ENCODE results near the gene SIK2. TPM values are rescaled to one million over a fixed set of nuclear protein-coding genes. Genes with fewer than 3 reads are reported as not detected.
A peak's percentile ranks its signal among the peaks of the same experiment; 100 is the strongest.

The SIK2 gene
- polyA plus RNA-seq, 3 donors, result 20.5 to 30.8 (median 22.2) TPM

DNA sequence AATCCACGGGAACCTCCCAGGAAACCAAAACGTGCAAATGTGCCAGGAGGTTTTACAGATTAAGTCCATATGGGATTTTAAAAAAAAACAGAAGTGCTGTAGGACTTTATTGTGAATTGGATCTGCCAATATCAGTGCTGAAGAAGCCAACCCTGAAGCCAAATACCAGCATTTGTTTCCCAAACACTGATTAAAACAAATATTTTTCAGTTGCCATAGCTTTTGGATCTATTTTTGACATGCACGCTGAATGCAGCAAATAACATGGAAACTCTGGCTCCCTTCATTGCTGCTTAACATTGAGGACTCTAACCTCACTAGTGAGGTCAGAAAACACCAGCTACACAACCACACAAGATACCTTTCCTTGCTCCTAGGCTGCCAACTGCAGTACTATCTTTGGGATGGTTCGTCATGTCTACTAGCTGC lies 28.4 kb upstream of the SIK2 start:
- DNase-seq (ENCODE audit: extremely low read depth in 1 of 11, low read depth in 9 of 11, low spot score in 4 of 11), result no peak

DNA sequence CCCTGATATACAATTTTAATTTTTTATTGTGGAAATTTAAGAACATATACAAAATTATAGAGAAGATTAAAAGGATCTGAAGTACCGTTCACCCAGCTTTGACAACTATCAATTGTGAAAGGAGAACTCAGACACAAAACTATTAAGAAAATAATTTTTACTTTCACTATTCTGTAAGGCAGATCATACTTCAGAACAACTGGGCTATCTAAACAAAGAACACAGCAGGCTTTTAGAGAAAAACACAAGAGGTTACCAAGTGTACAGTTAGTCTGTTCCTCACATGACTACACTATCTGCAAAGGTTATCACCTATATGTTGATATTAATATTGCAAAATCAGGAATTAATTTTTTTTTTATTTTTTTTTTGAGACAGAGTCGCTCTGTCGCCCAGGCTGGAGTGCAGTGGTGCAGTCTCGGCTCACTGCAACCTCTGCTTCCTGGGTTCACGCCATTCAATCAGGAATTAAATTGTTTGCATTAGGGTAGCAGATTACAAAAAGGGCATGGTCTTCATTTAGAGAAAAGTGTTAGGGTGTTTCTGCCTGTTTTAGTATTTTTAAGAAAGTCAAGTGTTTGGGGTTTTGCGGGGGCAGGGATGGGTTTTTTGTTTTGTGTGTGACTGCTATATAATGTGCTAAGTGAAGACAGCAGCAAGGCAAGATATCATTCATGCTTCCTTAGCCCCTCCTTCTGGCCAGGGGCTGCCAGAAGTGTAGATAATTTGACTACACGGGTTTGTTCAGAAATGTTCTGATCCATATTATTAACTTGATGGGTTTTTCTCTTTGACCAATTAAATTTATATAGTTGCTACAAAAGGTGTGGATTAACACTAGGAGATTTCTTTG lies 27.6 kb upstream of the SIK2 start:
- DNase-seq (ENCODE audit: extremely low read depth in 1 of 11, low read depth in 9 of 11, low spot score in 4 of 11), result no peak

DNA sequence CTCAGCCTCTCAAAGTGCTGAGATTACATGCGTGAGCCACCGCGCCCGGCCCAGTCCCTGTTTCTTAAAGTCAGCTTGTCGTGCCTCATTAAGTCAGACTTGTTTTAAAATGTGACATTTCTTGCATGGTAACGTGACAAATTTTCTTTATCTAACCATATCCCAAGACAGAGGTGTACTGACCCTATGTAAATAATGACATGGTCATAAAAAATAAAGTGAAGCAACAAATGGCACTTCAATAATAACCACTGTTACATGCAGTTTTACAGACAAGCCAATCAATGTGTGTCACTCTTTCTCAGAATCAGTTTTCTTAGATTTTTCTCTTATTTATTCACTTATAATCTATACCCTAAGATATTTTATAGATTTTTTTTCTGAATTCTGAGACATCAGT lies 26.5 kb upstream of the SIK2 start:
- DNase-seq (ENCODE audit: extremely low read depth in 1 of 11, low read depth in 9 of 11, low spot score in 4 of 11), result no peak

DNA sequence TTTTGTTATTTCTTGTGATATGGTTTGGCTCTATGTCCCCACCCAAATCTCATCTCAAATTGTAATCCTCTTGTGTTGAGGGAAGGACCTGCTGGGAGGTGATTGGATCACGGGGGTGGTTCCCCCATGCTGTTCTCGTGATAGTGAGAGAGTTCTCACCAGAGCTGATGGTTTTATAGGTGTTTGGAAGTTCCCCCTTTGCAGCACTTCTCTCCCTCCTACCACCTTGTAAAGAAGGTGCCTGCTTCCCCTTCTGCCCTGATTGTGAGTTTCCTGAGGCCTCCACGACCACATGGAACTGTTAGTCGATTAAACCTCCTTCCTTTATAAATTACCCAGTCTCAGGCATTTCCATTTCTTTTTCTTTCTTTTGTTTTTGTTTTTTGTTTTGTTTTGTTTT lies 24.4 kb upstream of the SIK2 start:
- no peak for DNase-seq (ENCODE audit: extremely low read depth in 1 of 11, low read depth in 9 of 11, low spot score in 4 of 11)

DNA sequence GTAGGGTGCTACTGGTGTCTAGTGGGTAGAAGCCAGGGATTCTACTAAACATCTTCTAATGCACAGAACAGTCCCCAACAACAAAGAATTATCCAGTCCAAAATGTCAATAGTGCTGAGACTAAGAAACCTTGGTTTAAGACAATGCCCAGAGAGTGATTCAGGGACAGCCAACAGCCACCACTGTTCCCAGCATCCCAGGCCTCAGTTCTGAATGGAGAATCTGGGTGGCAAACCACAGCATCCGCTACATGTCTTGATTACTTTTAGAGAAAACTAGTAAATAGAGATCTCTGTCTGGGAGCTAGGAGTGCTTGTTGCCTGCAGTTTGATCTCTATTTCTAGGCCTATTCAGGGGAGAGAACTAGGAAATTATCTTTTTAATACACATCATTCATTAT lies 20.9 kb upstream of the SIK2 start:
- DNase-seq (ENCODE audit: extremely low read depth in 1 of 11, low read depth in 9 of 11, low spot score in 4 of 11), result no peak

DNA sequence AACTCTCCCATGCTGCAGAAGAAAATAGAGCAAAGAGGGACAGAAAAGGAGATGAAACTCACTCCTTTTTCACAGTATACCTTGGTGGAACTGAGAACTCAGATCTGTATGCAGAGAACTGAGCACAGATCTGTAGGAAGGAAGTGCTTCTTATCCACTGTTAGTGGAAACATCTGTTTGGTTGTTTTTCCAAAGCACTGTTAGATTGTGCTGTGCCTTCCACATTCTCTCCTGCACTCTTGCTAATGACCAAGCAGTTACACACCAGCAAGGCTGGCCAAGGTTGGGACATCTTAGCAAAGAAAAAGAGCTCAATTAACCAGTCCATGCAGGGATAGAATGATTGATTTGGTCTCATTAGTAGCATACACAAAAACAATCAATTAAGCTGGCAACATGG lies 20.1 kb upstream of the SIK2 start:
- DNase-seq (ENCODE audit: extremely low read depth in 1 of 11, low read depth in 9 of 11, low spot score in 4 of 11), result no peak

DNA sequence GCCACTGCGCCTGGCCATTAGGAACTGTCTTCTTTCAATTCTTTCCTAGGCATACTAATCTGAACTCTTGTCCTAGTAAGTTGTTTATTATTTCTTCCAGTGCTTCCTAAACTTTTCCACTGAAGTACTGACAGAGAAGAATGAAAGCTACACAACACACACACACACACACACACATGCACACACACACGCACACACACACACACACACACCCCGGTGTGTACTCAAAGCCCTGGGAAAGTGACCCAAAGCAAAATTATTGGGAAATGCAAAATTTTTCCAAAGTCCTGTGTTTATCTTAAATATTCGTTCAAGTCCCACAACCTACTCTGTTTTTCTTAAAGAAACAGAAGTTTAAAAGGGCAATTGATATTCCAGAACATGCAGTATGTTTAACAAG lies 19.4 kb upstream of the SIK2 start:
- no peak for DNase-seq (ENCODE audit: extremely low read depth in 1 of 11, low read depth in 9 of 11, low spot score in 4 of 11)

DNA sequence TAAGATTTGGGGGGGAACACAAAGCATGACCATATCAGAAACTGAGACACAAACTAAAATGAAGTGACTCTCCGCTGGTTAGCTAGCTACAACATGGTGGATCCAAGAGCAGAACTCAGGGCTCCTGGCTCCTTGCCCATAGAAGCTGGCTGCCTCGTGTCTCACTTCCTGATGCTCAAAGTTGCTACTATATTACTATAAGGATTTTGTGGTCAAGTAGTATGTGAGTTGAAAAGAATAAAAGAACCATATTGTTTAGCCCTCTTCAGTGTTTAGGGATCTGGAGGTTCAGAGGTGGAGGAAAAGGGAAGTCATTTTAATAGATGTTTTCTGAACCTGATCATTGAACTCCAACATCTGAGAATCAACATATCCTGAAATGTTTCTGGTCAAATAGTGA lies 16.9 kb upstream of the SIK2 start:
- no peak for DNase-seq (ENCODE audit: extremely low read depth in 1 of 11, low read depth in 9 of 11, low spot score in 4 of 11)

DNA sequence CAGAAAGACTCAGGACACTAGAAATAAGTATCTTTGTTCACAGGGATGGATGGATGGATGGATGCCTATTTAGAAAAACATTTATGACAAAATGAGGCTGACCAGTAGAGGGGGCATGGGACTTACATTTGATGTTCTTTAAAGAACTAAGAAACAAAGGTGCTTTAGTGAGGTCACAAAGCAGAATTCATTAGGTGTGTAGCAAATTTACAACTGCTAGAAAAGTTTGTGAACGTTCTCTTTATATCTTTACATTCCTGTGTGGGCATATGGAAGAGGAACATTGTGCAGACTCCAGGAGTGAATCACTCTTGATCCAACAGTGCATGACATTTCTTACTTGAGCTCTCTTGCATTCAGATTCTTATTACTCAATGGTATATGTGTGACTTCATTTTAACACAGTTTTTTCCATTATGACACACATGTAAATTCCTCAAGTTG lies 15.8 kb upstream of the SIK2 start:
- DNase-seq (ENCODE audit: extremely low read depth in 1 of 11, low read depth in 9 of 11, low spot score in 4 of 11), result peak in 4 of 11 donors; percentile 23 to 46 (median 30)

DNA sequence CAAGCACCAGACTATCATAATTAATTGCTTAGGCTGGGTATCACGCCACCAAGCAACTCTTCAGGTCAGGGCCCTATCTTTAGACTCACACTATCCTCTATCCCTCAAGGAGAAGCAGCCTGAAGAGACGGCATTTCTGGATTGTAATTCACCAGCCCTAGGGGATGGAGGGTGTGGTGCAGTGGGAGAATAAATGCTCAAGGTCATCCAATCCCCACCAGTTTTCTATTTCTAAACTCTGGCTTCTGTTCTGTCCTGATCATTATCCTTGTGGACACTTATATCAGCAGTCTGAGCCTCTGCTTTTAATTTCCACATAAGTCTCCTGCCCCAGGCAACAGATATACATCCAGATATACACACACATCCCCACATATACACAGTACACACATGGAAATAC lies 13.1 kb upstream of the SIK2 start:
- no peak for DNase-seq (ENCODE audit: extremely low read depth in 1 of 11, low read depth in 9 of 11, low spot score in 4 of 11)

DNA sequence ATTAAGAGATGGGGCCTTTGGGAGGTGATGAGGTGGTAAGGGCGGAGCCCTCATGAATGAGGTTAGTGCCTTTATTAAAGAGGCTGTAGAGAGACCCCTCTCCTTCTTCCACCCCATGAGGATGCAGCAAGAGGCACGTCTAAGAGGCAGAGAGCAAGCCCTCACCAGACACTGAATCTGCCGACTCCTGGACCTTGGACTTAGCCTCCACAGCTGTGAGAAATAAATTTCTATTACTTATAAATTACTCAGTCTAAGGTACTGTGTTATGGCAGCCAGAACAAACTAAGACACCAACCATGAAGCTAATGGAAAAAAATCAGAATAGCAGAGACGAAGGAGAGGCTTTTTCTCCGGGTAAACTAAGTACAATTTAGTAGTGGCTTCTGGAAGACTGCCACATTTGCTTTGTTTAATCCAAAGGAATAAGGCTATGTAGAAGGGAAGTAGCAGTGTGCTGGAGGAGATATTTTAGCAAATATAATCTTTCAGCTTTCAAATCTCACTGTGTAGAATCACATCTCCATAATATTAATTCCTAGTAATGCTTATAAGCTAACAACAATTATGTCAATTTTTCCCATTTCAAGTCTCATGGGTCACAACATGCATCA lies 12.3 kb upstream of the SIK2 start:
- no peak for DNase-seq (ENCODE audit: extremely low read depth in 1 of 11, low read depth in 9 of 11, low spot score in 4 of 11)

DNA sequence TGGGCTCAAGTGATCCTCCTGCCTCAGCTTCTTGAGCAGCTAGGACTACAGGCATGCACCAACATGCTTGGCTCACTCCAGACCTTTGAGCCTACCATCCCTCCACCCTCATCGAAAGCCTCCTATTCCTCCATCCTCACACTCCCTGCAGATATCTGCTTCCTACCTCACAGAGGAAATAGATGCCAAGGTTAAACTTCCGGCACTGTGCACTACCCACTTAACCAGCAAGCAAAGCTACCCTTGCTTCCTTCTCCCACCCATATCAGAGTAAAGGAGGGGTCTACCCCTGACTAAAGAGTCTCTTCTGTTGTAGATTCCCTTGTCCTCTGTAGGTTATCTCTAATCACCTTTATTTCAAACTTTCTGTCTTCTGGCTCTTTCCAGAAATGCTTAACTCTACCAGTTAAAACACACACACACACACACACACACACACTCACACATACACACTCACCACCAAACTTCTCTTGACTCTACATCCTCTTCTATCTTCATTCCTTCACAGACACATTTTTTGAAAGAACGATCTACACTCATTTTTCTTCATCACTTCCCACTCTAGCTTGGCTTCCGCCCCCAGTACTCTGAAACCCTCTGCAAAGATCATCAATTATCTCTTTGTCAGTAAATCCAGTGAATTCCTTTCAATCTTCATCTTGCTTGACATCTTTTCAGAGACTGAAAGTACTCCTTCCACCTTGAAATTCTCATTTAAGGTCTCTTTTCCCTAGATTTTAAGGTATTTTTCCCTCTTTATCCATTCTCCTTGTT lies 10.9 kb upstream of the SIK2 start:
- DNase-seq (ENCODE audit: extremely low read depth in 1 of 11, low read depth in 9 of 11, low spot score in 4 of 11), result no peak

DNA sequence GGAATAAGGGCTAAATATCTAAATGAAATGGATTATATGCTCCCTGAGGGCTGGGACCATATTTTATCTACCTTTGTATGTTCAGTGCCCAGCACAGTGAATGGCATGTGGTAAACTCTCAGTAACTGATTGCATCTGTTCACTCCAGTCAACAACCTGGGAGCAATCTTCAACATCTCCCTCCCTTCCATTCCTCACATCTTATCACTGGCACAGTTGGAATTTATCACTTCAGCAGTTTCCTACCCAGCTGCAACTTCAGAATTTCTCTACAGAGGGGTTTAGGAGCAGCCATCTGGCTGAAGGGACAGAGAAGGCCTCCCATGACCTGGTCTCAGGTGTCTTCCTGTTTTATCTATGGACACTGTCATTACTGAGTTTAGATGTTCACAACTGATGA lies 9.8 kb upstream of the SIK2 start:
- DNase-seq (ENCODE audit: extremely low read depth in 1 of 11, low read depth in 9 of 11, low spot score in 4 of 11), result no peak

DNA sequence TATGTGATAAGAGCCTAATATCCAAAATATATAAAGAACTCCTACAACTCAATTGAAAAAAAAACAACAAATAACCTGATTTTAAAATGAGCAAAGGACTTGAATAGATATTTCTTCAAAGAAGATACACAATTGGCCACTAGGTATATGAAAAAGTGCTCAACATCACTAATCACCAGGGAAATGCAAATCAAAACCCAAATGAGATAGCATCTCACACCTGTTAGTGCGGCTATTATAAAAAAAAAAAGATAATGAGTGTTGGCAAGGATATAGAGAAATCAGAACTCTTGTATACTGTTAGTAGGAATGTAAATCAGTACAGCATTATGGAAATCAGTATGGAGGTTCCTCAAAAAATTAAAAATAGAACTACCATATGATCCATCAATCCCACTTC lies 5.9 kb upstream of the SIK2 start:
- no peak for DNase-seq (ENCODE audit: extremely low read depth in 1 of 11, low read depth in 9 of 11, low spot score in 4 of 11)

DNA sequence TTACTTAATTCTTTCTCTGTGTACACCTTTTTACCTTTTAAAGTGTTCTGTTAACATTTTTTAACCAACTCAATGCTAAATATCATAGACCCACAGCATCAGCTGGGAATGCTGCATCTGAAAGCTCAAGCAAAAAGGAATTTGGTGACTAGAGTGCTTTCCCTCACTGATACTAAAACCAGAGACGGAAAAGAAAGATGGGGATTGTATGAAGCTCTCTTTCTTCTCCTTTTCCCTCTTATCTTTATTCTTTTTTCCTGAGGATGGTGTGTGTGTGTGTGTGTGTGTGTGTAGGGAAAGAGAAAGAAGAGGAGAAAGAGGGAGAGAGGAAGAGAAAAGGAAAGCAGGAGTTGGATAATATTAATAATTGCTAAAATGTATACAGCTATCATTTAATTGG lies 4.1 kb upstream of the SIK2 start:
- DNase-seq (ENCODE audit: extremely low read depth in 1 of 11, low read depth in 9 of 11, low spot score in 4 of 11), result no peak

DNA sequence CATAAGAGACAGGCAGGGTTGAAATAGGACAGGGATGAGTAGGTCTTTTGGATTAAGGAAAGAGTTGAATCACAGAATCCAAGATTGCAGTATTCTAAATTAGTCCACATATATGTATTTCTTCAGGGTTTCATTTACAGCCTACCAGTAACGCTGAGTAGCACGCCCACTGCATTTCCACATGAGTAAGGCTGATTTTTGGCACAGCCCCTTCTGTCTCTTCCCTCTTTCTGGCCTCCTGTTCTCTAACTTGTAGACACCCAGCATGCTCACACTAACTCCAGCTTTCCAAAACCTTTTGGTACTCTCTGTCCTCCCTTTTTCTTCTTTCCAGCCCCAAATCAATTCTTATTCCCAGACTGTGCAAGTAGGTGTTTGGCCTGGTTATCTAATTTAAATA lies 3.7 kb upstream of the SIK2 start:
- DNase-seq (ENCODE audit: extremely low read depth in 1 of 11, low read depth in 9 of 11, low spot score in 4 of 11), result no peak

DNA sequence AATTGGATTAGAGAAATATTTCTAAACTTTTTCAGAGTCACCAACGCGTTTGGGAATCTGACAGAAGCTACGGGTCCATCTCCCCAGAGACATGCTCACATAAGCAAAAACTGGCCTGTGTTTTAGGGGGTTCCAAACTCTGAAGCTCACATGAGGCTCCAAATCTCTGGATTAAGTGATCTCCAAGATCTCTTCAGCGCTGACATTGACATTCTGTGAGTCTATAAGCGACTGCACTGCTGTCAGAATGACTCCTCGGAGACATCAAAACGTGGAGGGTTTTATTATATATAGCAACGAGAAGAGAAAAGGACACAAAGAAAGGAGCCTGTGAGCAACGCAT lies 642 bp upstream of the SIK2 start:
- DNase-seq (ENCODE audit: extremely low read depth in 1 of 11, low read depth in 9 of 11, low spot score in 4 of 11), result no peak

DNA sequence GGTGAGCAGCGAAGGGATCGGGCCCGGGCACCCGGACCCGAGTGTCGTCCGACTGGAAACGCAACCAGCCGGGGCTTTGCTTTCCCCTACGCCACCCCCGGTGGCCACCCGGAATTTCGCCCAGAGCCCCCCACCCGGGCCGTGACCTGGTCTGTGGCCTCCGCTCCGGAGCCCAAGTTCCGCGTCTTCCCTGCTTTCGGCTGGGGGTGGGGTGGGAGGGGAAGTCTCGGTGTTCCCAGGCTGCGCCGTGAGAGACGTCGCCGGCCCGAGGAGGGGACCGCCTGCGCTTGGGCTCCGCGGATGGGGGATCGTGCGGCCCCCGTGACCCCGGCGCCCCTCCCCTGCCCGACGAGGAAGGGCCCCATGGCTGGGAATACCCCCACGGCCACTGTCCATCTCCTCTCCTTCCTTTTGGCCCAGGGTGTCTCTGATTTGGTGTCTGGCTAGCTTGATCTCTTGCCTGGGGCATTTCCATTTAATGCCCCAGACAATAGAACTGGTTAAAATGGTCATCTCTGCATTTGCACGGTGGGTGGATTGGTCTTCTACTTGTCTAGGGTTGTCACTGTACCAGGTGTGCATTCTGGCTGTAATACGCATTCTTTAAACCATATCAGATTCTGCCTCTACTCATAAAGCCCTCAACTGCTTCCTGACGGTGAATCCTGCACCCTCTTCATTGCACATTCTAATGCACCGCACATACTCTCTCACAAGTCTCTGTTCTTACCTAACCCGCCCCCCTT lies 789 bp downstream of the SIK2 start:
- peak in 5 of 11 donors; percentile 11 to 43 (median 38) for DNase-seq (ENCODE audit: extremely low read depth in 1 of 11, low read depth in 9 of 11, low spot score in 4 of 11)

DNA sequence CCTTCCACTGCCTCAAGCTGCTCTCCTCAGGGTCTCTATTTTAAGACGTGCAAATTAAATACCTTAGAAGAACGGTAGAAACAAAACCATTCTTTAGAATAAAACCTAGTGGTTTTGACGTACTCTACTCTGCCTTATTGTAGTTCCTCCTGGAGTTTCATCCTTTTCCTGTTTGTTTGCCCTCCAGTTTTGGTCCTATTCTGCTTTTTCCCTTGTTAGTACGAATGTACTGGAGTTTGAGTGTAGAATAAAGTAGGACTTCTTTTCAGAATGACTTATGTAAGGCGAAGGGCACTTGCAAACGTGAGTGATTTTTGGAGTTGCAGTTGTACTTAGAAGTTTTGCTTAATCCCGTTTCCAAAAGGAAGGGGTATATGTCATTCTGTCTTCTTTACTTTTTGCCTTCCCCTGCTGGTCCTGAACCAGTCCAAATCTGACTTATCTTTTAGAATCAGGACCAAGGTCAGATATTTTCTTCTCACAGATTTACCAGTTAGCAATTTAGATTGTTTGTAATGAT lies 1.4 kb downstream of the SIK2 start:
- no peak for DNase-seq (ENCODE audit: extremely low read depth in 1 of 11, low read depth in 9 of 11, low spot score in 4 of 11)
